GM19035 (cell line): ENCODE data around the gene DNA2.
"Not testable (repeated sequence)": the region's sequence is repeated elsewhere in the genome, so short reads cannot be mapped to it uniquely, and the experiment has no call there.

ENCODE experiments used
- ATAC-seq: cut with Tn5 transposase; IDR thresholded peaks from one replicate; pipeline ENCODE4 v1.9.1; 2021; ENCODE audit not compliant: unreplicated experiment

The DNA2 gene

GRCh38 chr10:68461032-68461431 is 10.7 kb downstream of the DNA2 start:
- ATAC-seq, result no peak

DNA sequence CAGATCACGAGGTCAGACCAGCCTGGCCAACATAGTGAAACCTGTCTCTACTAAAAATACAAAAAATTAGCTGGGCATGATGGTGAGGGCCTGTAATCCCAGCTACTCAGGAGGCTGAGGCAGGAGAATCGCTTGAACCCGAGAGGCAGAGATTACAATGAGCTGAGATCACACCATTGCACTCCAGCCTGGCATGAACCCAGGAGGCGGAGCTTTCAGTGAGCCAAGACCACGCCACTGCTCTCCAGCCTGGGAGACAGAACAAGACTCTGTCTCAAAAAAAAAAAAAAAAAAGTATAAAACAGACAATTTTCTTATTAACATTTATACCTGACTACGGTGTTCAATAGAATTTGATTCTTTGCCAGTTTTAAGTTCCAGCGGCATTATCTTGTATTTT is 22.1 kb downstream of the DNA2 start:
- ATAC-seq, result not testable (repeated sequence)

DNA sequence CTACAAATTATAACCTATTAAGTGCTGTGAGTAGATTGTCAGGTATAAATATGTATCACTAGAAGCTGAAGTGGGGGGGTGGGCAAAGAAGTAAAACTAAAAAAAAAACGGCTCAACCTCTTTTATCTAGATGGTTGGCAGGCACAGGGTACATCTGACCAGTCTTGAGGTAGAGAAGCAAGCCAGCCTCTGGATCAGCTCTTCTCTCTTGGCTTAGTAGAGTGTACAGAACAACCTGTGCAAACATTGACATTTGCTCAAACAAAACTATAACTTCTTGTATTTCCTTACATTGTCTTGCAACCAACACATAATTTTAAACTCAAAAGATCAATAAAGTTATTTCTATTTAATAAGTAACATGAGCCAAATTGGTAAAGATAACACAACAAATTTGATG is 25.6 kb downstream of the DNA2 start:
- ATAC-seq, result no peak

- no peak for ATAC-seq
These were observed 28.8 kb downstream of the DNA2 start for GRCh38 chr10:68442971-68443370.

DNA sequence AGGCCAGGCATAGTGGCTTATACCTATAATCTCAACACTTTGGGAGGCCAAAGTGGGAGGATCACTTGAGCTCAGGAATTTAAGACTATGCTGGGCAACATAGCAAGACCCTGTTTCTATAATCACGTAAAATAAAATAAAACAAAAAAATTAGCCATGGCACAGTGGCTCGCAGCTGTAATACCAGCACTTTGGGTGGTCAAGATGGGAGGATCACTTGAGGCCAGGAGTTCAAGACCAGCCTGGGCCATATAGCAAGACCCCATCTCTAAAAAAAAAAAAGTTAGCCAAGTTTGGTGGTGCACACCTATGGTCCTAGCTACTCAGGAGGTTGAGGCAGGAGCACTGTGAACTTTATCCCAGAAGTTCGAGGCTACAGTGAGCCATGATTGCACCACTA is 30.9 kb downstream of the DNA2 start:
- no peak for ATAC-seq

DNA sequence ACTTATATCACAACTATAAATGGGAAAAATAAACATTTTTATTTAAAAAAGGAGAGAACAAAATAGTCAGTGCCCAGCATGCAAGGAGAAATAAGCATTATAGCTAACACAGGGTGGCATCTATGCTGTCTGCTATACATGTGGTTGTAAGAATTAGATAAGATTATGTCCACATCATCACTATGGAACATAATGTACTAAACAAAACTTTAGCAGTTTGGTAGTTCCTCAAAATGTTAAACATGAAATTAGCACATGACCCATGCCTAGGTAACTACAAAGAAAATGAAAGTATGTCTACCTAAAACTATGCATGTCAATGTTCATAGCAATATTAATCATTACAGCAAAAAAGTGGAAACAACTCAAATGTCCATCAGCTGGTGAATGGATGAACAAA is 36.0 kb downstream of the DNA2 start:
- ATAC-seq, result no peak

DNA sequence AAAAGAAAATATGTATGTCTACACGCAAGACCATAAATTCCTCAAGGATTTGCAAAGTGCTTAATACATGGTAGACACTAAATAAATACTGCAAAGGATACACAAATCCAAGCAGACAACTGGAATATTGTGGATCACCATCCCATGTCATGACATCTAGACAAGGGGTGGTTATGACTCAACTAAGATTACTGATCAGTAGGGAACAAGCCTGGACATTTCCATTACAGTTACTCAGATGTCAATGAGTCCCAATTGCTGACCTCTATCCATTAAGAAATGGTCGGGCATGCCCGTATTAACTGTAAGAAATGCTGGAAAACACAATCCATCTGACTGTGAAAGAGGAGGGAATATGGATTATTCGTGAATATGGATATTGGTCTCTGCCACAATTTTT is 37.1 kb downstream of the DNA2 start:
- ATAC-seq, result no peak

DNA sequence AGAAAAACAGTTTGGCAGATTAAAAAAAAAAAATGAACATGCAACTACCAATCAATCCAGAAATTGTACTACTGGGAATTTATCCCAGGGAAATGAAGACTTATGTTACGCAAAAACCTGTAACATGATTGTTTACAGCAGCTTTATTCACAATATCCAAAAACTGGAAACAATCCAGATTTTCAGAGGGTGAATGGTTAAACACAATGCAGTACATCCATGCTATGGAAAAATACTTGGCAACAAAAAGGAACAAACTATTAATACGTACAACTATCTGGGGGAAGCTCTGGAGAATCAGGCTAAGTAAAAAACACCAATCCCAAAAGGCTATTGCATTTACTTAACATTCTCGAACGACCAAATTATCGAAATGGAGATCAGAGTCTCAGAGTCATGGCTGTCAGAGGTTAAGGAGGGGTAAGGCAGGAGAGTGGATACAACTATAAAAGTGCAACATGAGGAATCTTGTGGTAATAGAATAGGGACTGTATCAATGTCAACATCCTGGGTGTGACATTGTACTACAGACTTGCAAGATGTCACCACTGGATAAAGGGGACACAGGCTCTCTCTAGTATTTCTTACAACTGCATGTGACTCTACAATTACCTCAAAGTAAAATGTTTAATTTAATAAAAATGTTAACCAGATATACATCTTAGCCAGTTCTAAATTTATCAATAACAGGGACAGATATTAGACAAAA is 43.2 kb downstream of the DNA2 start:
- no peak for ATAC-seq

- ATAC-seq, result no peak
These were observed 47.2 kb downstream of the DNA2 start for GRCh38 chr10:68424454-68425014.

GRCh38 chr10:68423522-68423921 is 48.3 kb downstream of the DNA2 start:
- no peak for ATAC-seq

- ATAC-seq, result no peak
These were observed 52.4 kb downstream of the DNA2 start for GRCh38 chr10:68419376-68419775.

DNA sequence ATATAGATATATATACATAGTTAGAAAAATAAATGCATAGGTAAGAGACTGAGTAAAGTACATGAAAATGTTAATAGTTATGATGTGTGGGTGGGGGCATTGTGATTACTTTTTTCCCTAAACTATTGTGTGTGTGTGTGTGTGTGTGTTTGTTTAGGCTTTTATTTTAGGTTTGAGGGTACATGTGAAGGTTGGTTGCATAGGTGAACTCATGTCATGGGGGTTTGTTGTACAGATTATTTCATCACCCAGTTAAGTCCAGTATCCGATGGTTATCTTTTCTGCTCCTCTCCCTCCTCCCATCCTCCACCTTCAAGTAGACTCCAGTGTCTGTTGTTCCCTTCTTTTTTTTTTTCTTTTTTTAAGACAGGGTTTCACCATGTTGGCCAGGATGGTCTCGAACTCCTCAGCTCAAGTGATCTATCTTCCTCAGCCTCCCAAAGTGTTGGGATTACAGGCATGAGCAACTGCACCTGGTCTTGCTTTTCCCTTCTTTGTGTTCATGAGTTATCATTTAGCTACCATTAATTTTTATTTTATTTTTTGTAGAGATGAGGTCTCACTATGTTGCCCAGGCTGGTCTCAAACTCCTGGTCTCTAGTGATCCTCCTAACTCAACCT is 62.8 kb downstream of the DNA2 start:
- ATAC-seq, result no peak

GRCh38 chr10:68406815-68407548 is 64.8 kb downstream of the DNA2 start, which contains the start of gene RUFY2:
RUFY2 (minus strand) TSS chr10:68407277; CDS start chr10:68407189, 88 bp downstream.
- ATAC-seq, result peak; percentile 93

DNA sequence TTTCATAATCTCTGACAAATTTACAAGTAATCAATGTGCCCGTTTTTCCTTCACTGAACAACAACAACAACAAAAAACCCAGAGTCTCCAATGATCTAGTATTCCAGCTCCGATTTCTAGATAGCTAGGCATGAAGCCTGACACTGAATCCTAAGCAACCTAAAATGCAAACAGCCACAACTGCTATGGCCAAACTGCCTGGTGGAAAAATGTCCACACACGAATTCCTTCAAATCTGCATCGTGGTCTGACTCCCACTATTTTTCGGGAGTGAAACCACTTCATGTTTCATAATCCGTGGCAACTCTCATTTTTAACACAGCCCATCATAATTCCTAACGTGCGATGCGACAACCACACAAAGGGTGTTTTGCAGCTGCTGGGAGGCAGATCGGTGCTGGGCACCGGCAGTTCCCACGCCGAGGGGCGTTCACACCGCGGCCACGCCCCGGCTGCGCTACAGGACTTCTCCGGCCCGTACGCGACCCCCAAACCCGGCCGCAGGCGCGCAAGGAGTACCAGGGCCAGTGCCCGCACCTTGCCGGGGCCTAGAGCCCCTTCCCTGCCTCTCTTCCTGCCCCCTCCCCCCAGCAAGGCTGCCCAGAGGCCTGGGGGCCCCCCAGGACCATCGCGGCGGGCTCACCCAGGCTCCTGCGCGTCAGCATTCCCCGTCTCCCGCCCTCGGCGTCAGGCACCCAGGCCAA is 65.5 kb downstream of the DNA2 start:
- ATAC-seq, result peak; percentile 45

DNA sequence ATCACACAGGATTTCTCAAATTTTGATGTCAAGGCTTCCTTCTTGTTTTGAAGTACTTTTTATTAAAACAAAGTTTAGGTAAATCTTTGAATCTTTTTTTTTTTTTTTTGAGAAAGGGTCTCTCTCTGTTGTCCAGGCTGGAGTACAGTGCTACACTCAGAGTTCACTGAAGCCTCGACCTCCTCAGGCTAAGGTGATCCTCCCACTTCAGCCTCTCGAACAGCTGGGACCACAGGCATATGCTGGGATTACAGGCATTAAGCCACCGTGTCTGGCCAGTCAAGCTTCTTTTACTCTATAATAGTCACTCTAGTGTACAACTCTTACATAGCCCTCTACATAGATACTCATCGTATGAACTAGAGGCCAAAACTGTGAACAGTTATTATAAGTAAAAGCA is 68.1 kb downstream of the DNA2 start:
- ATAC-seq, result no peak

- ATAC-seq, result no peak
These were observed 69.5 kb downstream of the DNA2 start for GRCh38 chr10:68402276-68402675.

GRCh38 chr10:68397005-68397404 is 74.8 kb downstream of the DNA2 start:
- ATAC-seq, result no peak

DNA sequence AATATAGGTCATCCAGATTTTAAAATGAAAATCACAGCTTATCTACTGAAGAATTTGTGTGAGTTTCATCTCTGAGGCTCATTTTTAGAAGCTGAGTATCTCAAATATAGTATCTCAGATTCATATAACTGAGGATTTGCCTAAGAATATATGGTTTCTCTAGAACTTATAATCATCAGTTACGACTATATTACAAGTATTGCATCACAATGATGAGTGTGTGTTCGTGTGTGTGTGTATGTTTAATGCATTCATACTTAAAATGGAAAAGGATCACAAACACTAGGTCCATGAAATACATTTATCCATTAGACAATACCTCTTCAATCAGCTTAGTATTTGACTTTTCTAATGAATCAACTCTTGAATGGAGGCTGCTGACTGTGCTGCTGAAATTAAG is 86.0 kb downstream of the DNA2 start:
- no peak for ATAC-seq

DNA sequence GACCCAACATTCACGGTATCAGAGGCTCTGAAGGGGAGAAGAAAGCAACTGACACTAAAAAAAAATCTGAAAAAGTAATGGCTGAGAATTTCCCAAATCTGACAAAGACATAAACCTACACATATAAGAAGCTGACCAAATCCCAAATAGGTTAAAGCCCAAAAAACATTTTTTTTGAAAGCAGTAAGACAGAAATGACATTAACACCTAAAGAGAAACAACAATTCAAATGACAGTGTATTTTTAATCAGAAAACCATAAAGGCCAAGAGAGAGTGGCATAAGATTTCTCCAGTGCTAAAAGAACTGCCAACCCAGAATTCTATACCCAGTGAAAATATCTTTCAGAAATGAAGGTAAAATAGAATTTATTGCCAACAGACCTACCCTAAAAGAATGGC is 100.2 kb downstream of the DNA2 start:
- ATAC-seq, result no peak

DNA sequence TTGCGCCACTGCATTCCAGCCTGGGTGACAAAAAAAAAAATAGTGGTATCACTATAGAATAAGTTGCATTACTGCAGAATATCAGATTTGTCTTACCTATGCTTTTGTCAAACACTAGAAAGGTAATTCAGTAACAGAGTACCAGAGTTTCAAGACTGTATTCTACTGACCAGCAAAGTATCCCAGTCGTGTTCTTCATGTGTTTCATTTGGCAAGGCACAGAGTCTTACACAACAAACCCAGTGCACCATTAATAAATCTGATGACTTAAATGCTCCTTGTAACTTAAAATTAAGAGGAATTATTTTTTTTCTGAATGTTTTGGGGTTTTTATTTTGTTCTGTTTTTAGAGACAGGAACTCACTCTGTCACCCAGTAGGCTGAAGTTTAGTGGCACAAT is 104.7 kb downstream of the DNA2 start:
- no peak for ATAC-seq

- ATAC-seq, result no peak
These were observed 105.2 kb downstream of the DNA2 start for GRCh38 chr10:68366600-68366999.
